ENCODE measurements around the gene RAB11A. TPM values are rescaled to one million over a fixed set of nuclear protein-coding genes. Genes with fewer than 3 reads are reported as not detected.

RAB11A gene
- total and polyA plus RNA-seq, 9 of the 15 experiments (the other 6 are each of a cell fraction or from before 2014, with no cell fraction given): 129 to 369 (median 245) TPM

GRCh38 chr15:65832549-65833364 lies 36.5 kb upstream of the RAB11A start:
- Histone ChIP-seq H3K9ac (ENCODE audit: insufficient read depth in 1 of 2, low read depth in 2 of 2, low read length in 2 of 2) (peak overlapping the region; percentile 67 to 68; a peak in 3 of 4 replicates), H3K36me3 (ENCODE audit: control insufficient read depth, insufficient read depth, low read length) (no peaks in the 10 kb centered on the region), H3K79me2 (ENCODE audit: control insufficient read depth, insufficient read depth, low read length) (no peaks in the 10 kb centered on the region), H3K4me3 (no peak overlapping the region; the same call in 1 of the 2 replicates), H3K9me3 (replicated peaks; ENCODE audit: control insufficient read depth, insufficient read depth, low read depth, low read length) (no peaks in the 10 kb centered on the region), H3K4me1 (replicated peaks in 1 of 2; ENCODE audit: control insufficient read depth in 2 of 2, insufficient read depth in 2 of 2, low read length in 2 of 2) (peaks cover 19 to 52% of the 10 kb centered on the region in 2 experiments), H3K9me1 (ENCODE audit: control insufficient read depth, insufficient read depth, low read length) (no peaks in the 10 kb centered on the region), H3K4me2 (ENCODE audit: insufficient read depth, low read length) (peak overlapping the region; percentile 70), H3K27ac (ENCODE audit: extremely low read depth, low read depth, low read length) (peak overlapping the region; percentile 86), H3K27me3 (ENCODE audit: control insufficient read depth in 2 of 2, insufficient read depth in 2 of 2, low read length in 2 of 2) (no peaks in the 10 kb centered on the region), H2AFZ (ENCODE audit: low read depth, low read length) (peak overlapping the region; percentile 98), H4K20me1 (replicated peaks; ENCODE audit: control insufficient read depth, insufficient read depth, low read length) (no peaks in the 10 kb centered on the region)
- ChIA-PET CTCF (ENCODE audit: low intra/inter-chr PET ratio) (no interaction called here), POLR2A (interaction anchor here (0.6 to 1.8 kb wide), 16 partner anchors 9 to 664 kb away, joined by 3 to 6 read pairs (median 3); partner anchors contain the start of genes INTS14 and RAB11A)
- in situ Hi-C loops (cut with MboI) (no loop called here), intact Hi-C loops (cut with micrococcal nuclease) (loop anchor here (5.0 kb wide), 1 partner anchor 35 kb away; the partner anchor contains the start of gene RAB11A)
- peak; percentile 76 for ATAC-seq
- peak; percentile 68 for FAIRE-seq
- BruUV-seq (replicated peaks): TSS peak; percentile 87
- peak; percentile 65 to 83 (median 70) for DNase-seq (ENCODE audit: extremely low read depth in 1 of 4, low spot score in 3 of 4)
- 11% methylated on average over 8 of the region's 8 CpGs for WGBS (ENCODE audit: insufficient coverage, low coverage, missing lambda C conversion rate)
- no peak for TF ChIP-seq MBD1 (CRISPR knock-in tag; IDR thresholded peaks at IDR 0.05)
- TF ChIP-seq POLR2H (tag; IDR thresholded peaks at IDR 0.05; ENCODE audit: low read depth): no peak
- TF ChIP-seq ZNF639 (CRISPR knock-in tag; conservative IDR thresholded peaks at IDR 0.05 in 1 of 2, IDR thresholded peaks at IDR 0.05 in 1 of 2): peak in 1 of 2 experiments; percentile 92; a peak in 2 of 4 replicates
- TF ChIP-seq BACH1 (tag; IDR thresholded peaks at IDR 0.05): peak; percentile 79
- TF ChIP-seq REST (IDR thresholded peaks at IDR 0.05; ENCODE audit: borderline replicate concordance): peak; percentile 42; the same call in 1 of the 2 replicates
- no peak for TF ChIP-seq REST (CRISPR knock-in tag; IDR thresholded peaks at IDR 0.05; ENCODE audit: low read depth)
- TF ChIP-seq TEAD4 (IDR thresholded peaks at IDR 0.05; ENCODE audit: low read length): no peak; the same call in 1 of the 2 replicates
- no peak for TF ChIP-seq TEAD4 (CRISPR knock-in tag; IDR thresholded peaks at IDR 0.05; ENCODE audit: borderline replicate concordance)
- no peak for TF ChIP-seq GABPB1 (CRISPR knock-in tag; IDR thresholded peaks at IDR 0.05)

Measured in K562 (cell line).